ENCODE results near the gene SLC27A4.

SLC27A4 gene

DNA sequence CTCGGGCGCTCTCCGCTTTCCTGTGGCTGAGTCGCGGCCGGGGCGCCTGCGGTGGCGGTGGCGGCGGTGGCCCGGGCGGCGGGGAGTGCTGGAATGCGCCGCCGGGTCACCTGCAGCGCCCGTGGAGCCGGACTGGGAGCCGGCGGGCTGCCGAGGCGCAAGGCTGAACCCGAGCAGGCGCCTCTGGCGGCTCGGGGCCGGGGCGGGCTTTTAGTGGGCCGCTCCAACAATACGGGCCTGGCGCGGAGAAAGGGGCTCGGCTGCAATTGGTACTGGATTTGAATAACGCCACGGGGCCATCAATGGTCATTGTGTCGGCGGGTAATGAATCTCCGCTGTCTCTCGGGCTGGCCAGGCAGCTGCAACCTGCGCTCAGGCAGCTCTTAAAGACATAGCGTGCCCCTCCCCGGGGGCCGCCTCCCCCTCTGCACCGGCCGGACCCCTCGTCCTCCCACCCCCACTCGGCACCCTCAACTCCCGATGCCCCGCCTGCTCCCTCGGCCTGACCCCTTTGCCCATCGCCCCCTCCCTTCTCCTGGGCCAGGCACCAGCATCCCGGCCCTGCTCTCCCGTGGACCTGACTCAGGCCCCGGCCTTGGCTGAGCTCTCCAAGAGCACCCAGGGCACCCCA lies 52.9 kb downstream of the SLC27A4 start:
- DNase-seq: no peak

DNA sequence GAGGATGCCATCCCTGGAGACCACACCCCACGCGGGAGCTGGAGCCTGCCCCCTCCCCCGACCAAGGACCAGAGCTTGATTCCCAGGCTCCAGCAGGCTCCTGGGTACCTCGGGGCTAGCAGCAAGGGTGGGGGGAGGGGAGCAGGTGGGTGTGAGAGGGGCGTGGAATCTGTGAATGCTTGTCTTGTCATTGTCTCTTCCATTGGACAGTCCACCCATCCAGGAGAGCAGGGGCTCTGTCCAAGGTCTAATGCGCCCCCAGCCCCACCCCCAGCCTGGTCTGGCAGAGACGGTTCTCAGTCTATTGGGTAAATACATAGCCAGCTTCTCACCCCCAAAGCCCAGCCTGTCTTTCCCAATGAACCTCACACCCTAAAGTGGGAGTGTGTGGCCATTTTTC lies 53.6 kb downstream of the SLC27A4 start:
- no peak for DNase-seq

DNA sequence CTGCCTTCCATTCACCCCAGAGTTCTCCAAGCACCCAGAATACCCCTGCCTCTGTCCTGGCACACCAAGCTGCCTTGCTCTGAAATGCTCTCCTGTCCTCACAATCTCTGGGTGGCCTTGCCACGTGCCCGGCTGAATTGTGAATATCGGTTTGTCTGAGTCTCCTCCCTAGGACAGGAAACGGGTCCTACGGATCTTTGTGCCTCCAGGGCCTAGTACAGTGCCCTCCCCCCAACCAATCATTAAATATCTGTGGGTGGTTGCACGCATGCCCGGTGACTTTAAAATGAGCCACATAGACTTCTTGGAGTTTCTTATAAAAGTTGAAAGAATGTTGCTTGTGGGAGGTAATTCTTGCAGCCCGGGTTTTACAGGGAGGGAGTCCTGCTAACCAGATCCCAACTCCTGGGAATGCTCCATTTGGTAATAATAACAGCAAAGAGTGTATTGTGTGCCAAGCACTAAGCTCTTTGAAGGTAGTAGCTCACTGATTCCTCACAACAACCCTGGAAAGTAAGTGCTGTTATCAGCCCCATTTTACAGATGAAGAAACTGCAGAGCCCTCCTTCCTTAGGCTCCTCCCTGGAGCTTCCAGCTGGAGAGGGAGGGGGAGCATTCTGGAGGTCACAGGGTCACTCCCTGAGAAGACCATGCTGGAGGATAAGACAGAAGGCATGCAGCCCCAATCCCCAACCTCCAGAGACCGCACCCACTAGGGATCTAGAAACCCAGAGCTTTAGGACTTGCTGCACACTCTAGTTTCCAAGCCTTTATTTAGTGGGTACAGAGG lies 54.2 kb downstream of the SLC27A4 start:
- no peak for DNase-seq

DNA sequence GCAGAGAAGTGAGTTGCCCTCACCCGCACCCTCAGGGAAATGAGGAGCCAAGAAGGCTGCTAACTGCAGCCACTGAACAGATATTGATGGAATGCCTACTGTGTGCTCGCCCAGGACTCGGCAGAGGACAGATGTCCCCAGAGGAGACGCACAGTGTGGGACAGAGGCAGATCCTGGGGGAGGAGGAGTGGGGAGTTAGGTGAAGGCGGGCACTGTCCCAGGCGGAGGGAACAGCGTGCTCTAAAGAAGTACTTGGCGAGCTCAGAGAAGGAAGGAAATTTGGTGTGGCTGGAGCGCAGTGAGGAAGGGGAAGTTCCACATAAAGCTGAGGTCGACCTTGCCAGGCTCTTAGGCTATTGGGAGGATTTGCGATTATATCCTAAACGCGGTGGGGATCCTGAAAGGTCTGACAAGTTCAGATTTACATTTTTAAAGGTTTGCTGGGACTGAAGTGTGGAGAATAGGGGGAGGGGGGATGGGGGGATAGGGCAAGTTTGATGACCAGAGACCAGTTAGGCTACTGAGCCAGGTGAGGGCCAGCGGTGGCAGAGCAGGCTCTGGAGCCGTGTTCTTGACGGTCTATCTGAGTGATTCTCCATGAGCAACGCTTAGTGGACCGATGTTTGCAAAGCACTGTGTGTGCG lies 56.8 kb downstream of the SLC27A4 start:
- no peak for DNase-seq

DNA sequence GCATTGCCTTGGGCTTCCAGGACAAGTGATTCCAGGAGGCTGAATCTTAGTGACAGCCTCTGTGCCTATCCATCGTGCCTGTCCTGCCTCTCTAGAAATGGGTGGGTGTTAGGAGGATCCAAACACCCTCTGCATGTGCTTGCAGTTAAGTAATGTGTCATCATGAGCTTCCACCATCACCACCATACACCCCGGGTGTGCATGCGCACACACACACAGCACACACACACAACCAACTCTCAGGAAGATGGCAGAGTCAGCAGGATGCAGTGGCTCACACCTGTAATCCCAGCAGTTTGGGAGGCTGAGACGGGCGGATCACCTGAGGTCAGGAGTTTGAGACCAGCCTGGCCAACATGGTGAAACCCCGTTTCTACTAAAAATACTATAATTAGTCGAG lies 57.5 kb downstream of the SLC27A4 start:
- DNase-seq: no peak

DNA sequence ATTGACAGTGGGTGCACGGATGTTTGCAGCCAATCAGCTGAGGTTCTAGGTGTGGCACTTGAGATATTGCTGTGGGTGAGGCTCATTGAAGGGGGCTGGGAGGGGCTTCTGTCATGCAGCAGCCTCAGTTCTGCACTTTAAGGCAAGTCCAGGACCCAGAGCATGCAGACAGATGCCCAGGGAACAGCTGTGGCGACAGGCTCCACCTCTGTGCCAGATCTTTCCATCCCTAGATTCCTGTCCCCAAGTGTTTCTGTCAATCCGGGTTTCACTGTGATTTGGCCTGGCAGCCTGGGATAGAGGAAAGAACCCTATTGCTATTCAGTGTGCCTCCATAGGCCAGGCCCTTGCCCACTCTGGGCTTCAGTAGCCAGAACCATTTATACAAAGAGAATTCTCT lies 59.5 kb downstream of the SLC27A4 start:
- DNase-seq: no peak

DNA sequence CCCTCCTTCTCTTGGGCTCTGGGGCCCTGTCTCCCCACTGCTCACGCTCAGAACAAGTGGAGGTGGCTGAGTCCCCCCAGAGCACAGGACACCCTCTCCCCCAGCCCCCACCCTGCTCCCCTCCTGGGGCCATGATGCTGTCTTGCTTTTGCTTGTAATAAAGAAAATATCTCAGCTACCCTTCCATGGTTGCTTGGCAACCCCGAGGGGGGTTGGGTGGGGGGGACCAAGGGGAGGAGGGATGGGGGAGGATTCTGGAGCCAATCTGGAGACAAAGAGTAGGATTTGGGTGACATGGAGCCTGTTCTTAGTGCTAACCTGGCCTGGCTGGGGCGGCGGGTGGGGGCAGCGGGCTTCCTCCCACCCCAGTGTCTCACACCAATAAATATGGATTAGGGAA lies 64.2 kb downstream of the SLC27A4 start:
- no peak for DNase-seq

DNA sequence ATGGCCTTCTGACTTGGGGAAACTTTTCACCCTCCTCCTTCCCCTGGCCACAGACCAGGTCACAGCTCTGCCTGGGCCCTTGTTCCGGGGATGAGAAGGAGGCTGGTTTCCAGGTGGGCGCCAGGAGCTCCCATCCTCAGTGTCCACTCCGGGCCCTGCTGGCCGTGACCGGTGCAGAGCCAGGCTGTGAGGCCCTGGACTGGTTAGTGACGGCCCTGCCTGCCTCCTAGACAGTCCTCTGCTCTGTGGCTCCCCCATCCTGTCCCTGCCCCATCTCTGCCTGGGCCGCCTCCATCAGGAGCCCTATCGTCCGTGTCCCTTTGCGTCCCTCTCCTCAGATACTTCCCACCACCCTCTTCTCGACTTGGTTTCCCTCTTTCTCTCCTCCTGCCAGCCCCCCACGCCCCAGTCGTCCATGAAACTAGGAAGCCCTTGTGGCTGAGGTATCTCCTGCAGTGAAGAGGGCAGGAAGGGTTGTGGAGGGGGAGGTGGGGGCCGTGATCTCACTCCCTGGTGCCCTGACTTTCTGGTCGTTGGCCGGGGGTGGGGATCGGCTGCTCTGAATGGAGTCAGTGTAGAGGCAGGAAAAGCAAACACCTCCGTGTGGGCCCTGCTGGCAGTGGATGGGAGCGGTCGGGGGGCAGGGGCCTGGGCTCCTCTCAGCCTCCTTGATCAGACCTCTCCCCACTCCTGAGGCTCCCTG lies 64.9 kb downstream of the SLC27A4 start:
- no peak for DNase-seq

DNA sequence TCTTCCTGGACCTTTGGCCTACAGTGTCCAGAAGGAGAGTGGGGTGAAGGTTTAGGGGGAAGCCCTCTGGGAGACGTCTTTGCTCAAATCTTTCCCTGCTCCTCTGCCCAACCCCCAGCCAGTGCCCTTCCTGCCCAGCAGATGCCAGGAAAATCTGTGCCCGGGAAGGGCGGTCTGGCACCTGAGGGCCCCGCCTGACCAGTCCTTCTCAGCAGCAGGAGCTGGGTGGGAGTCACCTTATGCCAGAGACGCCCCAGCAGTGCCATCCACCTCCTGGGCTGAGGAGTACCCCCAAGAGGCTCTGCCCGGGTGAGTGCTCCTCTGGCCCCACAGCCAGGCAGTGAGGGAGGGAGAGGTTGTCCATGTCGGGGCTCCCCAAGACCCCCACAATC lies 65.4 kb downstream of the SLC27A4 start:
- DNase-seq: no peak

DNA sequence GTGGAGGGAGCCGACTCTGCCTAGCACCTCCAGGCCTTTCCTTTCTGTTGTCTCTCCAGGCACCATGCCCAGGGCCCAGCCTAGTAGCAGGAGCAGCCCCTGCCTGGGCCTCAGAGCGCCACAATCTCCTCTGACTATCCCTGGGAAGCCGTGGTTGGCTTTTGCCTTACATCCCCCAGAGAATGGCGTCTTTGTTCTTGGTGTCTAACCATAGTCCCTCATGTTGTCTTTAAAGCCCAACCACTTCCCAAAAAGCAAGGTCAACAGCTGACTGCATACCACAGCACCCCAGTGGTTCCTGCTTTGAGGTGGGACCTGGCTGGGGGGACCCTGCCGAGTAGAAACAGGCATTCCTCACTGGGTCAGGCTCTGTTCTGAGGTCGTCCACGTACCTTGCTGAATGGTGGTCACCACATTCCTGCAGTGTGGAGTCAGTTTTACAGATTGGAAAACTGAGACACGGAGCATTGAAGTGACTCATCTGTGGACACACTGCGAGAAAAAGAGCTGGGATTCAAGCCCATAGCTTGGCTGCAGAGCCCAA lies 66.6 kb downstream of the SLC27A4 start:
- DNase-seq: no peak

DNA sequence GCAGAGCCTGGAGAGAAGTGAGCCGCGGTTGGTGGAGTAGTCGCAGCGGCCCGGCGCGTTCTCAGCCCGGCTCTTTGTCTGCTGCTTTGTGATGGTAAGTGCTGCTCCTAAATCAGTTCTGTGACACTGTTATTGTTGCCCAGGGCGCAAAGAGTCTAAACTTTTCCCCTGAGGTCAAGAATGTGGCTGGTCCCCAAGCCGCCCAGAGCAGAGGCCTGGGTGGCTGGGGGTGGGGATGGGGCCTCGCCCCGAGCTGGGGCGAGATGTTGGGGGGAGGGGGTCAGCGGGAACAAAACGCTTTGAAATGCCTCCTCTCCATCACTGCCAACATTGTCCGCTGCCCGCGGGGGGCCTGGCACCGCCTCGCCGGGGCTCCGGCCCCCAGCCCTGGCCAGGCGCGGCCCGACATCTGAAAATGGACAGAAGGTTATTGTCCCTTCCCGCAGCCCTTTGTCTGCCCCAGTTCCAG lies 68.7 kb downstream of the SLC27A4 start:
- DNase-seq: no peak

DNA sequence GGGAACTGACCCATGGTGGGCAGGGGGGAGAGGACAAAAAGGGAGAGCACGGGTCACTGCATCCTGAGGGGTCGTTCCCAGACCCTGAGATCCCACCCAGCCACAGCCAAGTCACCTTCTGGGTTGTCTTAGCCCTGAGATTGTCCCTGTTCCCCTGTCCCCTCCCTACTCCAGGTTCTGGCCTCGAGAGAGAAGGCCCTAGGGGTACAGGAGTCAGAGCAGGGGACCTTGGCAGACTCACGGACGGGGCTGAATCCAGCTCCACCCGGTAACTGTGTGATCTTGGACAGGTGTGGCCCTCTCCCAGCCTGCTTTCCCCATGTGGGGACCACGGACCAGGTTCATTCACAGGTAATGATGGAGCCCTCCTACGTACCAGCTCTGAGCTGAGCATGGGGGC lies 69.1 kb downstream of the SLC27A4 start:
- DNase-seq: no peak

DNA sequence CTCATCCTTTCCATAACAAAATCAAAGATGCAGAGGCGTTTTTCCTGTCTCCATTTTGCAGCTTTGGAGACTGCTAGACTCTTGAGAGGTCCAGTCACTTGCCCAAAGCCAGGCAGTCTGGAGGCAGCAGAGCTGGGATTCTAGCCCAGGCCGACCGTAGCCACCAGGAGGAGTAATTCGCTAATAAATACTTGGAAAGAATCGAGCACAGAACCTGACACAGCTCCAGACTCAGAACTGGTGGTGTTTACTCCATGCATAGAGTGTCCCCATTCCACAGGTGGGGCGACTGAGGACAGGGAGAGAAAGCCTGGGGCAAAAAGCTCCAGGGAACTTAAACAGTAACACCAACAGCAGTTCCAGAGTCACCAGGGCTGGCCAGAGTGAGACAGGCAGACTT lies 69.7 kb downstream of the SLC27A4 start:
- no peak for DNase-seq
